Measurements from ENCODE around the gene TAF15.

- no peak for TF ChIP-seq CTCF (IDR thresholded peaks at IDR 0.05)
- no peak for TF ChIP-seq POLR2A (IDR thresholded peaks at IDR 0.05)
These were observed 1.7 kb upstream of the TAF15 start for GRCh38 chr17:35807371-35808144.

Measured in tibial nerve (tissue), 3 donors.